CMK (cell line): Measurements from ENCODE around the gene ZNF649.

ENCODE experiments used
- DNase-seq: peaks from one replicate; pipeline ENCODE4 v3.0.0-alpha.2; 2010; ENCODE audit warnings: low read depth

The ZNF649 gene

GRCh38 chr19:51887522-51888498 is 17.0 kb downstream of the ZNF649 start, which contains the start of gene ZNF577:
Gene ZNF577 (minus strand): TSS chr19:51887951. CDS start chr19:51880382, 7,569 bp downstream.
- peak; percentile 96 for DNase-seq

- DNase-seq: no peak
These were observed 20.1 kb downstream of the ZNF649 start for GRCh38 chr19:51884713-51885112.

GRCh38 chr19:51882518-51882917 is 22.3 kb downstream of the ZNF649 start:
- no peak for DNase-seq

GRCh38 chr19:51873097-51873496 is 31.7 kb downstream of the ZNF649 start:
- no peak for DNase-seq

- DNase-seq: no peak
These were observed 42.8 kb downstream of the ZNF649 start for GRCh38 chr19:51861870-51862622.
